Posterior cingulate gyrus (tissue), 11 donors: ENCODE measurements around the gene BCCIP.

Experiments
- DNase-seq, 10 donors: peaks; one replicate each; pipeline versions ENCODE4 v3.0.0 to v3.0.0-alpha.2; 2020 to 2021; ENCODE audit warnings: mixed read lengths in 3 of 10
- intact Hi-C: fragments of 100-400 bp; cut with DNase I; formaldehyde crosslinking; loops from one replicate; pipeline ENCODE4 v1.15.1; 2023

The BCCIP gene

GRCh38 chr10:125881192-125881591 is 57.8 kb downstream of the BCCIP start, which contains the start of gene DHX32:
TSS of gene DHX32 (minus strand) at chr10:125881292. CDS start at chr10:125880824, 468 bp downstream.
- DNase-seq, result no peak

GRCh38 chr10:125882596-125882995 is 59.2 kb downstream of the BCCIP start:
- intact Hi-C loops, result no loop called here
- no peak for DNase-seq

More at GRCh38 chr10:125881192-125881591, 57.8 kb downstream of the BCCIP start, which contains the start of gene DHX32:
- intact Hi-C loops, result no loop called here

- intact Hi-C loops, result no loop called here
- DNase-seq, result no peak
Measured at GRCh38 chr10:125883211-125883610, 59.9 kb downstream of the BCCIP start.
